OCI-LY1 (cell line): Measurements from ENCODE around the gene CNGA2.

ENCODE experiments used
- H2AFZ ChIP-seq: fragments of 200-600 bp; sonication (generic), shearing (Covaris generic); 2 replicates; pipeline ENCODE4 v1.6.0; 2014; ENCODE audit warnings: antibody characterized with exemption, mild to moderate bottlenecking, low read length
- H3F3A ChIP-seq: fragments of 200-600 bp; sonication (generic), shearing (Covaris generic); 2 replicates; pipeline ENCODE4 v1.6.0; 2014; ENCODE audit warnings: mild to moderate bottlenecking, antibody characterized with exemption, low read length, moderate library complexity; ENCODE audit not compliant: insufficient read depth
- H3K27ac ChIP-seq: fragments of 200-600 bp; sonication (generic); 2 replicates; pipeline ENCODE4 v1.5.1; 2014; ENCODE audit warnings: low read length, mixed run types, mild to moderate bottlenecking, low read depth; ENCODE audit not compliant: poor library complexity, severe bottlenecking
- H3K27me3 ChIP-seq: fragments of 200-600 bp; sonication (generic); 2 replicates; pipeline ENCODE4 v1.6.0; 2014; ENCODE audit warnings: antibody characterized with exemption, mild to moderate bottlenecking, low read length, moderate library complexity; ENCODE audit not compliant: insufficient read depth
- H3K36me3 ChIP-seq: fragments of 200-600 bp; sonication (generic); 2 replicates; pipeline ENCODE4 v1.6.1; 2014; ENCODE audit warnings: mild to moderate bottlenecking, antibody characterized with exemption, low read length, moderate library complexity, mixed read lengths; ENCODE audit not compliant: insufficient read depth
- H3K4me1 ChIP-seq: fragments of 200-600 bp; sonication (generic); 2 replicates; pipeline ENCODE4 v1.5.1; 2014; ENCODE audit warnings: mild to moderate bottlenecking, low read length, moderate library complexity; ENCODE audit not compliant: insufficient read depth, severe bottlenecking
- H3K4me2 ChIP-seq: fragments of 200-600 bp; sonication (generic), shearing (Covaris generic); 2 replicates; pipeline ENCODE4 v1.6.1; 2014; ENCODE audit warnings: low read length
- H3K4me3 ChIP-seq: fragments of 200-600 bp; sonication (generic); 2 replicates; pipeline ENCODE4 v1.5.1; 2014; ENCODE audit warnings: low read length, low read depth, mild to moderate bottlenecking, mixed read lengths; ENCODE audit not compliant: poor library complexity, severe bottlenecking
- H3K79me2 ChIP-seq: fragments of 200-600 bp; shearing (Covaris generic); 2 replicates; pipeline ENCODE4 v1.6.1; 2016; ENCODE audit warnings: mixed run types, low read length, mixed read lengths; ENCODE audit not compliant: insufficient read depth
- H3K9ac ChIP-seq: fragments of 200-600 bp; sonication (generic), shearing (Covaris generic); 2 replicates; pipeline ENCODE4 v1.6.1; 2014; ENCODE audit warnings: mild to moderate bottlenecking, low read length, mixed read lengths
- H3K9me2 ChIP-seq: fragments of 200-600 bp; sonication (generic), shearing (Covaris generic); 2 replicates; pipeline ENCODE4 v1.6.1; 2014; ENCODE audit warnings: low read depth, mild to moderate bottlenecking, low read length, mixed read lengths
- H3K9me3 ChIP-seq: fragments of 200-600 bp; shearing (Covaris generic); 2 replicates; pipeline ENCODE4 v1.6.1; 2014; ENCODE audit warnings: low read length, mixed read lengths
- H4K20me1 ChIP-seq: fragments of 200-600 bp; sonication (generic), shearing (Covaris generic); 2 replicates; pipeline ENCODE4 v1.6.0; 2016; ENCODE audit warnings: mild to moderate bottlenecking, low read length; ENCODE audit not compliant: insufficient read depth
- EZH2 ChIP-seq: fragments of 200-600 bp; sonication (generic), shearing (Covaris generic); IDR thresholded peaks from 2 replicates; pipeline ENCODE4 v1.8.0; 2017; ENCODE audit warnings: borderline replicate concordance, mixed run types, mild to moderate bottlenecking, antibody characterized with exemption, low read length, moderate library complexity, mixed read lengths
- TF ChIP-seq, protein P1 (sequence below): fragments of 200-600 bp; sonication (generic), shearing (Covaris generic); IDR thresholded peaks from 2 replicates; pipeline ENCODE4 v1.5.1; 2017; ENCODE audit warnings: mild to moderate bottlenecking, antibody characterized with exemption, low read length, moderate library complexity, mixed read lengths

The CNGA2 gene

DNA sequence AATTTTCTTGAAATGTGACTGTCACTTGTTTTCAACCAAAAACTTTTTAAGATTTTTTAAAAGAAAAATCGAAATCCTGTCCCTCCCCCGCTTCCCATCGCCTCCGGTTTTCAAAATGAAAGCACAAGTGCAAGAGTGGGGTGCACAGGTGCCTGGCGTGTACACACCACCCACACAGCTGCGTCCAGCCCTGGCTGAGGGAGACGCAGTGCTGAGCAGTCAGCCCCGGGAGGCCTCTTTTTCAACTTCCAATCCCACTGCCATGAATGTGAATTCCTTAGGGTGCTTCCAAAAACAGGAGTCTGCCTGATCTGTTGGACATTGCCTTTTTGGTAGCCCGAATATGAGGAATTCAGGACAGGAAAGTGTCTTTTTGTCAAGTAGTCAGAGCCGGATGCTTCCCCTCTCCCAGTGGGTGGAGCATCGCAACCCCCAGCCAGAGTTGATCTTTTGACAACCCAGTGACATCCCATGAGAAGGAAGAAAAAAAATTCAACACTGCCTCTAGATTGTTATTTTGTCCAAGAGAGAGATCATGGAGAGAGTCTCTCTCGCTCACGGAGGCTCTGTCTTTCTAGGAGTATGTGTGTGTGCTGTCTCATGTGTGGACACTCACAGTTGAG is 30.4 kb upstream of the CNGA2 start:
- no peaks in the 10 kb centered on the region for H3K9me2 ChIP-seq
- no peak overlapping the region for H3K4me2 ChIP-seq
- H3K4me3 ChIP-seq = no peak overlapping the region
- no peaks in the 10 kb centered on the region for H3K36me3 ChIP-seq
- H3K79me2 ChIP-seq = no peaks in the 10 kb centered on the region
- H3K9ac ChIP-seq = no peak overlapping the region
- H3F3A ChIP-seq = no peaks in the 10 kb centered on the region
- H2AFZ ChIP-seq = no peak overlapping the region
- H3K27me3 ChIP-seq = no peaks in the 10 kb centered on the region
- no peaks in the 10 kb centered on the region for H3K9me3 ChIP-seq
- no peaks in the 10 kb centered on the region for H3K4me1 ChIP-seq
- no peak for TF ChIP-seq EZH2
- TF ChIP-seq, protein P1, sequence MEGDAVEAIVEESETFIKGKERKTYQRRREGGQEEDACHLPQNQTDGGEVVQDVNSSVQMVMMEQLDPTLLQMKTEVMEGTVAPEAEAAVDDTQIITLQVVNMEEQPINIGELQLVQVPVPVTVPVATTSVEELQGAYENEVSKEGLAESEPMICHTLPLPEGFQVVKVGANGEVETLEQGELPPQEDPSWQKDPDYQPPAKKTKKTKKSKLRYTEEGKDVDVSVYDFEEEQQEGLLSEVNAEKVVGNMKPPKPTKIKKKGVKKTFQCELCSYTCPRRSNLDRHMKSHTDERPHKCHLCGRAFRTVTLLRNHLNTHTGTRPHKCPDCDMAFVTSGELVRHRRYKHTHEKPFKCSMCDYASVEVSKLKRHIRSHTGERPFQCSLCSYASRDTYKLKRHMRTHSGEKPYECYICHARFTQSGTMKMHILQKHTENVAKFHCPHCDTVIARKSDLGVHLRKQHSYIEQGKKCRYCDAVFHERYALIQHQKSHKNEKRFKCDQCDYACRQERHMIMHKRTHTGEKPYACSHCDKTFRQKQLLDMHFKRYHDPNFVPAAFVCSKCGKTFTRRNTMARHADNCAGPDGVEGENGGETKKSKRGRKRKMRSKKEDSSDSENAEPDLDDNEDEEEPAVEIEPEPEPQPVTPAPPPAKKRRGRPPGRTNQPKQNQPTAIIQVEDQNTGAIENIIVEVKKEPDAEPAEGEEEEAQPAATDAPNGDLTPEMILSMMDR = no peak
- H4K20me1 ChIP-seq = no peaks in the 10 kb centered on the region
- H3K27ac ChIP-seq = no peak overlapping the region

DNA sequence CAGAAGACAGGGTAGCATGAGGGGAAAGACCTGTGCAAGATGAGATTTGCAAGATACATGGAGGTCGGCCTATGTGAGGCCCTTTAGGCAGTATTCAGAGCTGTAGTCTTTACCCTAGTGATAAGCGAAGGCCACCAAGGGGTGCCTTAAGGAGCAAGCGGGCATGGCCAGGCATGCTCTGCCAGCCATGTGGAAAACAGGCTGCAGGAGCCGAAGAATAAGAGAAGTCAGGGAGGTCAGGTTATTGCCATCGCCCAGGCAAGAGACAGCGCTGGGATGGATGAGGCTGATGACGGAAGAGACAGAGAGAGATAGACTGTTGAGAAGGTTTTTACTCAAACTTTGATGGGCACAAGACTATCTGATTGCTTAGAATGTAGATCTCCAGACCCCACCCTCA is 25.7 kb upstream of the CNGA2 start:
- H3K36me3 ChIP-seq = no peaks in the 10 kb centered on the region
- no peak for TF ChIP-seq EZH2
- TF ChIP-seq, protein P1 = no peak
- no peak overlapping the region for H3K27ac ChIP-seq

DNA sequence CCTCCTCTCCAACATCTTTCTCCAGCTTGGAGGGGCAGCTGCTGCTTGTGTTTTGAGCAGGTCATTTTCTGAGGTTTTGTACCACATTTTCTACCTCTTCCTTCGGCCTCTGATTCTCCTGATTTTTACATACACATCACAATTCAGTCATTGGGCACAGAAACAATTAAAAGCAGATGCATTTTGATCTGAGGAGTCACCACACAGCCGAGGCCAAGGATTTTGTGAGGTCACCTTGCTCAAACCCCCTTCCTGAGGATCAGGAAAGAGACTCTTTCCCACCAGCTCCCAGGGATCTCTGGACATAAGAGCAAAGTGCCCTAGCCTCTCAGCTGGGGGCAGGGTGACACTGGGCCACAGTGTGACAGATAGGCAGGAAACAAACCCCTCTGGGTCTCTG is 24.1 kb upstream of the CNGA2 start:
- Histone ChIP-seq H3K4me1 (no peaks in the 10 kb centered on the region), H3K9me3 (no peaks in the 10 kb centered on the region), H3K4me3 (no peak overlapping the region), H3K9ac (no peak overlapping the region), H3K27me3 (no peaks in the 10 kb centered on the region), H3K36me3 (no peaks in the 10 kb centered on the region), H3K27ac (no peak overlapping the region), H2AFZ (no peak overlapping the region), H3K79me2 (no peaks in the 10 kb centered on the region), H3K4me2 (no peak overlapping the region), H4K20me1 (no peaks in the 10 kb centered on the region), H3K9me2 (no peaks in the 10 kb centered on the region), H3F3A (no peaks in the 10 kb centered on the region)
- TF ChIP-seq, protein P1 = no peak
- TF ChIP-seq EZH2 = no peak

More for the DNA sequence above, 25.7 kb upstream of the CNGA2 start:
- no peaks in the 10 kb centered on the region for H4K20me1 ChIP-seq
- no peak overlapping the region for H3K4me3 ChIP-seq
- no peaks in the 10 kb centered on the region for H3K9me3 ChIP-seq
- no peaks in the 10 kb centered on the region for H3K79me2 ChIP-seq
- H3K4me1 ChIP-seq = no peaks in the 10 kb centered on the region
- no peaks in the 10 kb centered on the region for H3K9me2 ChIP-seq
- no peaks in the 10 kb centered on the region for H3K27me3 ChIP-seq
- no peak overlapping the region for H2AFZ ChIP-seq
- no peak overlapping the region for H3K9ac ChIP-seq
- no peak overlapping the region for H3K4me2 ChIP-seq
- no peaks in the 10 kb centered on the region for H3F3A ChIP-seq
